ENCODE data around the gene TRAPPC12.

TRAPPC12 gene

DNA sequence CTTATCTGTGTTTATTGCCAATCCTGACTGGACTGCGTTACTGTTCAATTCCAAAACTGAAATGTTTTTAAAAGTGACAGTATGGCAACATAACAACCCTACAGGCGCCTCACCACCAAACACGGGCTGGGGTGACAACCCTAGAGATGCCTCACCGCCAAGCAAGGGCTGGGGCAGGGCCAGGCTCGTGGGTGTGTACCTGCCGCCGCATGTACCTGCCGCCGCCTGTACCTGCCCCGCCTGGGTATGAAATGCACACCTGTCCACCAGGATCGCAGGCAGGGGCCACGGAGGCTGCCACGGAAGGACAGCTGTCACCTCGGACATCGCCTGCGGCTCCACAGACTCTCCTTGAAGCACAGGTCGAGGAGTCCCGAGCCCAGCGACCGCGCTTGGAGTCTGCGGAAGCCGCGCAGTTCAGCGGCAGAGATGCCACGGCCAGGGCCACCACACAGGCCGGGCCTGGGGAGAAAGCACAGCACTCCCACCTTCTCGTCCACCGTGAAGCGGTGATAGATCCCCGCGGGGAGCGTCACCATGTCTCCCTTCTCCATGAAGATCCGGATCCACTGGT, 120.9 kb downstream of the TRAPPC12 start:
- no peak for DNase-seq (ENCODE audit: low read depth)
- TF ChIP-seq, protein P1, sequence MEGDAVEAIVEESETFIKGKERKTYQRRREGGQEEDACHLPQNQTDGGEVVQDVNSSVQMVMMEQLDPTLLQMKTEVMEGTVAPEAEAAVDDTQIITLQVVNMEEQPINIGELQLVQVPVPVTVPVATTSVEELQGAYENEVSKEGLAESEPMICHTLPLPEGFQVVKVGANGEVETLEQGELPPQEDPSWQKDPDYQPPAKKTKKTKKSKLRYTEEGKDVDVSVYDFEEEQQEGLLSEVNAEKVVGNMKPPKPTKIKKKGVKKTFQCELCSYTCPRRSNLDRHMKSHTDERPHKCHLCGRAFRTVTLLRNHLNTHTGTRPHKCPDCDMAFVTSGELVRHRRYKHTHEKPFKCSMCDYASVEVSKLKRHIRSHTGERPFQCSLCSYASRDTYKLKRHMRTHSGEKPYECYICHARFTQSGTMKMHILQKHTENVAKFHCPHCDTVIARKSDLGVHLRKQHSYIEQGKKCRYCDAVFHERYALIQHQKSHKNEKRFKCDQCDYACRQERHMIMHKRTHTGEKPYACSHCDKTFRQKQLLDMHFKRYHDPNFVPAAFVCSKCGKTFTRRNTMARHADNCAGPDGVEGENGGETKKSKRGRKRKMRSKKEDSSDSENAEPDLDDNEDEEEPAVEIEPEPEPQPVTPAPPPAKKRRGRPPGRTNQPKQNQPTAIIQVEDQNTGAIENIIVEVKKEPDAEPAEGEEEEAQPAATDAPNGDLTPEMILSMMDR (conservative IDR thresholded peaks at IDR 0.05; ENCODE audit: control insufficient read depth, insufficient read depth, low read depth, low read length), result no peak
- no peak overlapping the region for H3K4me3 ChIP-seq (ENCODE audit: control insufficient read depth, low read depth, low read length)

DNA sequence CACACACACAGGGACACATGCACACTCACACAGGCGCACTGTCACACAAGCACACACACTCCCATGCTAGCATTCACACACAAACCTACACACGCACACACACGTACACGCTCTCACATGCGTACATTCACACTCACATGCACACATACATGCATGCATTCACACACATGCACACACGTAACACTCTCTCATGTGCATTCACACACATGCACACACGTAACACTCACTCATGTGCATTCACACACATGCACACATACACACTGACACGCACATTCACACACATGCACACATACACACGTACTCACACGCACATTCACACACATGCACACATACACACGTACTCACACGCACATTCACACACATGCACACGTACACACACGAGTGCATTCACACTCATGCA, 123.6 kb downstream of the TRAPPC12 start:
- H3K4me3 ChIP-seq (ENCODE audit: control insufficient read depth, low read depth, low read length), result no peak overlapping the region
- TF ChIP-seq, protein P1 (conservative IDR thresholded peaks at IDR 0.05; ENCODE audit: control insufficient read depth, insufficient read depth, low read depth, low read length), result no peak
- no peak for DNase-seq (ENCODE audit: low read depth)

DNA sequence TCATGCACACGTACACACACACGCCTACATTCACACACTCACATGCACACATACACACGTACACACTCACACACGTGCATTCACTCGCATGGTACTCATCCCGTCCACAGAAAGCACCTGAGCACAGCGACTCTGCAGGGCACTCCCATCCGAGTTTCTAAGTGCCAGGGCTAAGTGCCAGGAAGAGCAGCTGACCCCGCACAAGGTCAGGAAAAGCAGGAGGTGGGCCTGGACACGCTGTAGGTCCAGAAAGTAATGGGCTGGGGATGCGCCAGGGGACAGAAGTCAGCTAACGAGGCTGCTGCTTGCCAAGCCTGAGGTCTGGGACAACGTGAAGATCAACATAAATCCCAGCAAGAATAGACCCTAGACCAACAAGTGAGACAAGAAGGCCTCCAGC, 124.0 kb downstream of the TRAPPC12 start:
- TF ChIP-seq, protein P1 (conservative IDR thresholded peaks at IDR 0.05; ENCODE audit: control insufficient read depth, insufficient read depth, low read depth, low read length), result no peak
- H3K4me3 ChIP-seq (ENCODE audit: control insufficient read depth, low read depth, low read length), result no peak overlapping the region
- no peak for DNase-seq (ENCODE audit: low read depth)

DNA sequence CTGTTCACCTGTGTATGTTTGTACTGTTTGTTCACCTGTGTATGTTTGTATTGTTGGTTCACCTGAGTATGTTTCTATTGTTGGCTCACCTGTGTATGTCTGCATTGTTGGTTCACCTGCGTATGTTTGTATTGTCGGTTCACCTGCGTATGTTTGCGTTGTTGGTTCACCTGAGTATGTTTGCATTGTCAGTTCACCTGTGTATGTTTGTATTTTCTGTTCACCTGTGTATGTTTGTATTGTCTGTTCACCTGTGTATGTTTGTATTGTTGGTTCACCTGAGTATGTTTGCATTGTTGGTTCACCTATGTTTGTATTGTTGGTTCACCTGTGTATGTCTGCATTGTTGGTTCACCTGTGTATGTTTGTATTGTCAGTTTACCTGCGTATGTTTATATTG, 125.2 kb downstream of the TRAPPC12 start:
- TF ChIP-seq, protein P1 (conservative IDR thresholded peaks at IDR 0.05; ENCODE audit: control insufficient read depth, insufficient read depth, low read depth, low read length), result no peak
- no peak overlapping the region for H3K4me3 ChIP-seq (ENCODE audit: control insufficient read depth, low read depth, low read length)
- no peak for DNase-seq (ENCODE audit: low read depth)

DNA sequence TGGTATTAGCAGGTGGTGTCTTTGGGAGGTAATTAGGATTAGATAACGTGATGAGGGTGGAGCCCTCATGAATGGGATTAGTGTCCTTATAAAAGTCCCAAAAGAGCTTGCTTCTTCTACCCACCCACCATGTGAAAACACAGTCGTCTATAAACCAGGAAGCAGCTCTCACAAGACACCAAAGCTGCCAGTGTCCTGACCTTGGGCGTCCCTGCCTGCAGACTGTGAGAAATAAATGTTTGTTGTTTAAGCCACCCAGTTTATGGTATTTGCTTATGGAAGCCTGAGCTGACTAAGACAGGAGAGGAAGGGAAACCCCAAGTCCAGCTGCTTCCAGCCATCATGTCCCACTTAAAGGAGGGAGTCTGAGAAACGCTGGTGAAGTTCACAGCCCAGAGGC, 126.3 kb downstream of the TRAPPC12 start:
- H3K4me3 ChIP-seq (ENCODE audit: control insufficient read depth, low read depth, low read length), result no peak overlapping the region
- DNase-seq (ENCODE audit: low read depth), result no peak
- TF ChIP-seq, protein P1 (conservative IDR thresholded peaks at IDR 0.05; ENCODE audit: control insufficient read depth, insufficient read depth, low read depth, low read length), result no peak

DNA sequence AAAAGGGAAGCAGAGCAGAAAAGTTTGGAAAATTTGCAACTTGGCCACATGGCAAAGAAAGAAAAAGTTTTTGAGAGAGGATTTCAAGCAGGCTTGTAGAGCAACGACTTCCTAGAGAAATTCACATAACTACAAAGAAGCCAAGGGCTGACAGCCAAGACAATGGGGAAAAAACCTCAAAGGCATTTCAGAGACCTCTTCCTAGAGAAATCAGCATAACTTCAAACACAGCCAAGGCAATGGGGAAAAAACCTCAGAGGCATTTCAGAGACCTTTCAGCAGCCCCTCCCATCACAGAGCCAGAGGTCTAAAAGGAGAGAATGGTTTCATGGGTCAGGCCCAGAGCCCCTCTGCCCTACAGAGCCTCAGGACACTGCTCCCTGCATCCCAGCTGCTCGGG, 132.6 kb downstream of the TRAPPC12 start:
- no peak for DNase-seq (ENCODE audit: low read depth)

More for the DNA sequence above, 132.6 kb downstream of the TRAPPC12 start:
- TF ChIP-seq, protein P1 (conservative IDR thresholded peaks at IDR 0.05; ENCODE audit: control insufficient read depth, insufficient read depth, low read depth, low read length), result no peak
- H3K4me3 ChIP-seq (ENCODE audit: control insufficient read depth, low read depth, low read length), result no peak overlapping the region

Data from fibroblast of mammary gland (primary cell).